Activated CD8-positive, alpha-beta memory T cell treated with anti-CD3 and anti-CD28 coated beads for 4 hours (primary cell): Measurements from ENCODE around the gene STXBP6.

ENCODE experiments used
- DNase-seq, 2 donors: peaks; one replicate each; pipeline ENCODE4 v3.0.0-alpha.2; 2020; ENCODE audit warnings: low read depth in 2 of 2

Gene STXBP6

GRCh38 chr14:24887623-24888304 lies 162.2 kb downstream of the STXBP6 start:
- DNase-seq = no peak

GRCh38 chr14:24885410-24885913 lies 164.5 kb downstream of the STXBP6 start:
- DNase-seq = no peak

GRCh38 chr14:24883576-24883975 lies 166.4 kb downstream of the STXBP6 start:
- no peak for DNase-seq

- no peak for DNase-seq
Measured at GRCh38 chr14:24881116-24881893, 168.6 kb downstream of the STXBP6 start.

DNA sequence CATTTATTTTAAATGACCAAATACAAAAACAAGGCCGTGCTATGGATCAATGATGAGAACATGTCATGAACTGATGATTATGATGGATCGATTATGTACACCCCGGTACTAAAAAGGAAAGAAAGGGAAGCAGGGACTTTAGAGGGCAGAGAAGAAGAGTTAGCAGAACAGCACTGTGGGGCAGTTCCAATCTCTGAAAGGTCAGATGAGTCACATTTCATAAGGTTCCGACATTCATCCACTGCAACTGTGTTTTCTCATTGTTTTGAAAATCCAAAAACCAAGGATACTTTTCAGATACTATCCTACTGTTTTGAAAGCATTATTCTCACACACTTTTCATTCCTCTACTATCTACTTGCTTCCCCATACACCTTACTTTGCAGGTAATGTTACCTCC lies 169.3 kb downstream of the STXBP6 start:
- DNase-seq = no peak

DNA sequence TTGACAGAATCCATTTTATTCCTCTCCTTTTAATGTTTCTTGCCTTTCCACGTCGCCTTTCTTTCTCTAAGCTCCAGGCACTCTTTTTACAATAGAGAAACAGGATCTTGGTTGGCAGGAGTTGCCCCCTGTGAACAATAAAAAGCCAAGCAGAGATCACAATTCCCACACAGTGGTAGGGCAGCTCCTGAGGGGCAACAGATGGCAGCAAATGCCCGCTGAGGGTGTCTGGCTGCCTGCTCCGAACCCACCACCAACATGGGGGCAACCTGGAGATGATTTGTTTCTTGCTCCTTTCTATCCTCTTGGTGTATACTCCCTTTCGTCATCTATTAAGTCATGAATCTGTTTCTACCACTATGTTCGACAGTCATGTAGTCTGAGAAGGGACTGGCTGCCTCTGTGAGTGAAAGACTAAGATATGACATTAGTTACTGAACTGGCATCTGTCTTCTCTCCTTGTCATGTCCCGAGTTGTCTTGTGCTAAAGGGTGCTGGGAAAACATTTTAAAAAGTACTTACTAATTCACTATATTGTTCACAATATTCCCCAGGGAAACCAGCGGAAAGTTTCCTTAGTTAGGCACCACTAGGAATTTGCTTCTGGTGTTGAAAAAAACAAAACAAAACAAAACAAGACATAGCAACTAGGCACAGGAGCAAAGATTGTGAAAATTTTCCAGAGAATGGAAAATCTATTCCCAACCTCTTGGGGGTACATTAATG lies 170.1 kb downstream of the STXBP6 start:
- DNase-seq = no peak

- DNase-seq = no peak
Measured at GRCh38 chr14:24876996-24877395, 173.0 kb downstream of the STXBP6 start.

DNA sequence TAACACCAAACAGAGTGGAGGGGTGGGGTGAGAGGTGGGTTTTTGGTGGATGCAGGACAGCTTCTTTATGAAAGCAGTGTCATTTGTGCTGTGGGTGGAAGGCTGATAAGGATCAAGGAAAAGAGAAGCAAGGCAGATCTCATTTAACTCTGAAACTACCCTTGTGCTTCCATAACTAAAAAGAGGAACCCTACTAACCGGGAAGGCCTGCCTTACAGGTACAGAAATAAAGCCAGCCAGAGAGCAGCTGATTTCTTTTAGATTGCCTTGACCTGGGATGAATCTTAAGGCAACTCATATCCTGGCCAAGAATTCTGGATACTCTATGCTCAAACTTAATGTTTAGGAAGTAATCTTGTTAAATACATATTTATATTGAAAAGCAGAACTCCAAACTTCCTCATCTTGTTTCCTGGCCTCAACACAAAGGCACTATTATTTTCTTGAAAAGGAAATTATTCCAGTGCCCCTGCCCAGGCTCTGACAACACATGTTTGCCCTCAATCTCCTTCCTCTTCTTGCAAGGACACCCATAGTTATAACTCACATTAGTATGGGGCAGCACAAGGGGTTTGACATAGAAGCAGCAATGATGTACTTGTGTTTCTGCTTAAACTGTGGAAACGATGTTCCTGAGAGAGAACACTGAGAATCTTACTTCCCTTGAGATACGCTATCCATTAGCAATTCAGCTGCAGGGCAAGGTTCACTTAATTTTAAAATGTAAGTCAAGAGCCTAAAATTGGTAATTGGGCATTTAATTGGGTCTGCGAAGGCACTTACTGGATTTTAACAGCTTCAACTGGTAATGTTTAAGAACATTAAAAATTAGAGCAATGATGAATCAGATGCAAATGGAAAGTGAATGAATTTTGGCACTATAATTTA lies 173.7 kb downstream of the STXBP6 start:
- DNase-seq = no peak

- no peak for DNase-seq
Measured at GRCh38 chr14:24875203-24875838, 174.6 kb downstream of the STXBP6 start.

- no peak for DNase-seq
Measured at GRCh38 chr14:24874514-24875202, 175.3 kb downstream of the STXBP6 start.

DNA sequence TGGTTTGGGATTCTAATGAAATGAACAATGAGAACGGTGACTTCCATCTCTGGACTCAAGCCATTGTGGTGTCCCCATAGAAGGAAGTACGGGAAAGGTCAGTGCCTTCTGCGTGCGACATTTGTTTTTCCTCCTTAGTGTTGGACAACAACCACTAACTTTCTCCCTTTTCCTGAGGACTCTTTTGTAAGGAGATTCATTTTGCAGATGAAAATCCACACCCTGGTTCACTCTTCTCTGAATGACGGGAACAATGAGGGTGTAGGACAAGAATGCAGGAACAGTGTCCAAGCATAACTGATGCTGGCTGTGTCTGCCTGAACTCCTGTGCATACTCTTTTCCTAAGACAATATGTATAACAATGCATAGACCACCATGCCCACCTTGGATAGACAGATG lies 176.4 kb downstream of the STXBP6 start:
- DNase-seq = no peak

- DNase-seq = no peak
Measured at GRCh38 chr14:24870949-24871701, 178.8 kb downstream of the STXBP6 start.

- no peak for DNase-seq
Measured at GRCh38 chr14:24868389-24868788, 181.6 kb downstream of the STXBP6 start.

GRCh38 chr14:24866067-24866639 lies 183.8 kb downstream of the STXBP6 start:
- DNase-seq = no peak

GRCh38 chr14:24863968-24864684 lies 185.8 kb downstream of the STXBP6 start:
- DNase-seq = no peak

DNA sequence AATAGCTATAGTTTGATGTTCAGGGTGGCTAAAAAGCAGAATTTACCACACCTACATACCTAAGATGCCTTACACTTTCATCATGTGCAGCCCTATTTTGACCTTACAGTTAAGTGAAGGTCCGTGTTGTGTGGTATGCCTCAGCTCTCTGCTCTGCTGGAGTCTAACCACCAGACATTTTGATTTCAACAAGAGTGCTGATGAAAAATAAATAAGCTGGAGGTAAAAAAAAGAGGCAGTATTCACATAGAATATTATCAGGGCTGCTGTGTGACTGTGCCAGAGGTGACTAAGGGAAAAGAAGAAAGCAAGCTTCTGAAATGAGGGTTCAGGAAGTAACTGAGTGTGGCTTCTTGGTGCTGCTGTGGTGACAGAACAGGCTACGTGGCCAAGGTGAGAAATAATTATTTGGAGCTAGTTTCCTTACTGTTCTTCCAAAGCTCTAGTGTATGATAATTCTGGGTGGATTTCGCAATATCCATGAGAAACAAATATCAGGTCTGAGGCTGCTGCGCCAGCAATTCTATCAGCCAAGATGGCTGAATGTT lies 188.8 kb downstream of the STXBP6 start:
- DNase-seq = no peak

- DNase-seq = no peak
Measured at GRCh38 chr14:24859559-24859958, 190.4 kb downstream of the STXBP6 start.

DNA sequence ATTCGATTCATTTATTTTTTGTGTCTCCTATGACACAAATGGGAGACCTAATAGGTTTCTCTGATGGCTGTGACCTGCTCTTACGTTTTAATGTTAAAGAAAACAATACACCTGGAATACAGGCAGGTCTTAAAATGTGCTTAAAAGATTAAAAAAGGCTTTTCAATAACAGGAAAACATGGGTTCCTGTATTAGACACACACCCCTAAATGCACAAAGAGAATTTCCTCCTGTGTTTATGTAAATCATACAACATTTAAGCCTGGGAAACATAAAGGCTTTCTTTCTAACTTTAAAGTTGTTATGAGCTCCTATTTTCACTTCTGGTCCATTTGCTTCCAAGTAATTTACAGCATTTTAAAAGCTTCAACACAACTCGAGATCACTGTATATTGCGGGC lies 191.3 kb downstream of the STXBP6 start:
- DNase-seq = no peak
